Endometrial microvascular endothelial cells (primary cell): ENCODE results near the gene ZNF527. TPM values are rescaled to one million over a fixed set of nuclear protein-coding genes. Genes with fewer than 3 reads are reported as not detected.

ENCODE experiments used
- in situ Hi-C: cut with HindIII; loops from 2 replicates; pipeline ENCODE4 v1.10.0; 2017; ENCODE audit warnings: low sequenced_read_pairs, low pct_unique_long_range_greater_than_20kb; ENCODE audit errors: inconsistent ontology term
- total RNA-seq: library from RNA; depleted of rRNA; stranded (reverse); fragments of >200 nt; gene quantifications from one replicate; pipeline ENCODE4 v1.2.3, GENCODE V29; 2015; ENCODE audit errors: inconsistent ontology term

ZNF527 gene
- total RNA-seq, 1 donor from 2014 or later: 2.6 TPM

DNA sequence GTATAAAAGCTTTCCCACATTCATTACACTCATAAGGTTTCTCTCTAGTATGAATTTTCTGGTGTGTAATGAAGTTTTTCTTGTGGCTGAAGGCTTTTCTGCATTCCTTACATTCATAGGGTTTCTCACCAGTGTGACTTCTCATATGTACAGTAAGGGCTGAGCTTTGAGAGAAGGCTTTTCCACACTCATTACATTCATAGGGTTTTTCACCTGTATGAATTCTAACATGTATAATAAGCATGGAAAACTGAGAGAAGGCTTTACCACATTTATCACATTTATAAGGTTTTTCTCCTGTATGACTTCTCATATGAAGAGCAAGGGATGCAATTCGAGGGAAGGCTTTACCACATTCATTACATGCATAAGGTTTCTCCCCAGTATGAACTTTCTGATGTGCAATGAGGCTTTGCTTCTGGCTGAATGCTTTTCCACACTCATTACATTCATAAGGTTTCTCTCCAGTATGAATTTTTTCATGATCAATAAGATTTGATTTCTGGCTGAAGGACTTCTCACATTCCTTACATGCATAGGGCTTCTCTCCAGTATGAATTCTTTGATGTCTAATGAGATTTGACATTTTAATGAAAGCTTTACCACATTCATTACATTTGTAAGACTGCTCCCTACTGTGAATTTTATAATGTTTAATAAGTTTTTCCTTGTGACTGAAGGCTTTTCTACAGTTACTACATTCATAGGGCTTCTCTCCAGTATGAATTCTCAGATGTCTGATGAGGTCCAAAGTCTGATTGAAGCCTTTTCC is 42.6 kb downstream of the ZNF527 start:
- in situ Hi-C loops: no loop called here

Other genes starting within 250 kb of the ZNF527 start
- gene ZNF585A, start 198.4 kb upstream of the ZNF527 start, total RNA-seq: 1.2 TPM
- 3.5 TPM for gene ZNF585B, start 160.6 kb upstream of the ZNF527 start, total RNA-seq
- 3.6 TPM for gene ZNF383, start 152.9 kb upstream of the ZNF527 start, total RNA-seq
- 4.4 TPM for gene ZNF569, start 96.3 kb downstream of the ZNF527 start, total RNA-seq
- 1.2 TPM for gene ZNF570, start 98.3 kb downstream of the ZNF527 start, total RNA-seq
- not detected for gene ZNF793, start 135.8 kb downstream of the ZNF527 start, total RNA-seq
- 0.84 TPM for gene ZNF571, start 223.7 kb downstream of the ZNF527 start, total RNA-seq
- gene ZNF540, start 223.8 kb downstream of the ZNF527 start, total RNA-seq: not detected